ENCODE measurements around the gene NRL. TPM values are rescaled to one million over a fixed set of nuclear protein-coding genes. Genes with fewer than 3 reads are reported as not detected.

The NRL gene
- total and polyA plus RNA-seq, 10 of the 15 experiments (the other 5 are each of a cell fraction or from before 2014, with no cell fraction given): 0.11 to 4.4 (median 2.2) TPM

- TF ChIP-seq, protein P1, sequence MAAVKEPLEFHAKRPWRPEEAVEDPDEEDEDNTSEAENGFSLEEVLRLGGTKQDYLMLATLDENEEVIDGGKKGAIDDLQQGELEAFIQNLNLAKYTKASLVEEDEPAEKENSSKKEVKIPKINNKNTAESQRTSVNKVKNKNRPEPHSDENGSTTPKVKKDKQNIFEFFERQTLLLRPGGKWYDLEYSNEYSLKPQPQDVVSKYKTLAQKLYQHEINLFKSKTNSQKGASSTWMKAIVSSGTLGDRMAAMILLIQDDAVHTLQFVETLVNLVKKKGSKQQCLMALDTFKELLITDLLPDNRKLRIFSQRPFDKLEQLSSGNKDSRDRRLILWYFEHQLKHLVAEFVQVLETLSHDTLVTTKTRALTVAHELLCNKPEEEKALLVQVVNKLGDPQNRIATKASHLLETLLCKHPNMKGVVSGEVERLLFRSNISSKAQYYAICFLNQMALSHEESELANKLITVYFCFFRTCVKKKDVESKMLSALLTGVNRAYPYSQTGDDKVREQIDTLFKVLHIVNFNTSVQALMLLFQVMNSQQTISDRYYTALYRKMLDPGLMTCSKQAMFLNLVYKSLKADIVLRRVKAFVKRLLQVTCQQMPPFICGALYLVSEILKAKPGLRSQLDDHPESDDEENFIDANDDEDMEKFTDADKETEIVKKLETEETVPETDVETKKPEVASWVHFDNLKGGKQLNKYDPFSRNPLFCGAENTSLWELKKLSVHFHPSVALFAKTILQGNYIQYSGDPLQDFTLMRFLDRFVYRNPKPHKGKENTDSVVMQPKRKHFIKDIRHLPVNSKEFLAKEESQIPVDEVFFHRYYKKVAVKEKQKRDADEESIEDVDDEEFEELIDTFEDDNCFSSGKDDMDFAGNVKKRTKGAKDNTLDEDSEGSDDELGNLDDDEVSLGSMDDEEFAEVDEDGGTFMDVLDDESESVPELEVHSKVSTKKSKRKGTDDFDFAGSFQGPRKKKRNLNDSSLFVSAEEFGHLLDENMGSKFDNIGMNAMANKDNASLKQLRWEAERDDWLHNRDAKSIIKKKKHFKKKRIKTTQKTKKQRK (IDR thresholded peaks at IDR 0.05; ENCODE audit: low read depth, low read length): no peak
- TF ChIP-seq, protein P2, sequence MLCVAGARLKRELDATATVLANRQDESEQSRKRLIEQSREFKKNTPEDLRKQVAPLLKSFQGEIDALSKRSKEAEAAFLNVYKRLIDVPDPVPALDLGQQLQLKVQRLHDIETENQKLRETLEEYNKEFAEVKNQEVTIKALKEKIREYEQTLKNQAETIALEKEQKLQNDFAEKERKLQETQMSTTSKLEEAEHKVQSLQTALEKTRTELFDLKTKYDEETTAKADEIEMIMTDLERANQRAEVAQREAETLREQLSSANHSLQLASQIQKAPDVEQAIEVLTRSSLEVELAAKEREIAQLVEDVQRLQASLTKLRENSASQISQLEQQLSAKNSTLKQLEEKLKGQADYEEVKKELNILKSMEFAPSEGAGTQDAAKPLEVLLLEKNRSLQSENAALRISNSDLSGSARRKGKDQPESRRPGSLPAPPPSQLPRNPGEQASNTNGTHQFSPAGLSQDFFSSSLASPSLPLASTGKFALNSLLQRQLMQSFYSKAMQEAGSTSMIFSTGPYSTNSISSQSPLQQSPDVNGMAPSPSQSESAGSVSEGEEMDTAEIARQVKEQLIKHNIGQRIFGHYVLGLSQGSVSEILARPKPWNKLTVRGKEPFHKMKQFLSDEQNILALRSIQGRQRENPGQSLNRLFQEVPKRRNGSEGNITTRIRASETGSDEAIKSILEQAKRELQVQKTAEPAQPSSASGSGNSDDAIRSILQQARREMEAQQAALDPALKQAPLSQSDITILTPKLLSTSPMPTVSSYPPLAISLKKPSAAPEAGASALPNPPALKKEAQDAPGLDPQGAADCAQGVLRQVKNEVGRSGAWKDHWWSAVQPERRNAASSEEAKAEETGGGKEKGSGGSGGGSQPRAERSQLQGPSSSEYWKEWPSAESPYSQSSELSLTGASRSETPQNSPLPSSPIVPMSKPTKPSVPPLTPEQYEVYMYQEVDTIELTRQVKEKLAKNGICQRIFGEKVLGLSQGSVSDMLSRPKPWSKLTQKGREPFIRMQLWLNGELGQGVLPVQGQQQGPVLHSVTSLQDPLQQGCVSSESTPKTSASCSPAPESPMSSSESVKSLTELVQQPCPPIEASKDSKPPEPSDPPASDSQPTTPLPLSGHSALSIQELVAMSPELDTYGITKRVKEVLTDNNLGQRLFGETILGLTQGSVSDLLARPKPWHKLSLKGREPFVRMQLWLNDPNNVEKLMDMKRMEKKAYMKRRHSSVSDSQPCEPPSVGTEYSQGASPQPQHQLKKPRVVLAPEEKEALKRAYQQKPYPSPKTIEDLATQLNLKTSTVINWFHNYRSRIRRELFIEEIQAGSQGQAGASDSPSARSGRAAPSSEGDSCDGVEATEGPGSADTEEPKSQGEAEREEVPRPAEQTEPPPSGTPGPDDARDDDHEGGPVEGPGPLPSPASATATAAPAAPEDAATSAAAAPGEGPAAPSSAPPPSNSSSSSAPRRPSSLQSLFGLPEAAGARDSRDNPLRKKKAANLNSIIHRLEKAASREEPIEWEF (IDR thresholded peaks at IDR 0.05; ENCODE audit: insufficient replicate concordance, low read depth, low read length): no peak
- TF ChIP-seq MYC (IDR thresholded peaks at IDR 0.05; ENCODE audit: insufficient read depth, insufficient read length, insufficient replicate concordance, low read length, severe bottlenecking) (no peak), CEBPB (IDR thresholded peaks at IDR 0.05; ENCODE audit: borderline replicate concordance in 1 of 2, low read depth in 2 of 2, low read length in 2 of 2) (no peak), POU2F2 (IDR thresholded peaks at IDR 0.05; ENCODE audit: borderline replicate concordance, low read depth, low read length) (no peak), ZZZ3 (IDR thresholded peaks at IDR 0.05; ENCODE audit: control insufficient read depth, insufficient read length, low read depth) (no peak), ZNF384 (IDR thresholded peaks at IDR 0.05; ENCODE audit: borderline replicate concordance, low read depth, low read length) (no peak), ZNF24 (IDR thresholded peaks at IDR 0.05) (no peak), CHD2 (IDR thresholded peaks at IDR 0.05; ENCODE audit: borderline replicate concordance, low read depth, low read length) (no peak), MTA3 (IDR thresholded peaks at IDR 0.05; ENCODE audit: borderline replicate concordance, low read length) (no peak)
These were observed 33.6 kb downstream of the NRL start (continued) for GRCh38 chr14:24080888-24081738.

Data from GM12878 (cell line).